HepG2 (cell line): ENCODE data around the gene ZNF394. TPM values are rescaled to one million over a fixed set of nuclear protein-coding genes. Genes with fewer than 3 reads are reported as not detected.

Source experiments
- ARID4A ChIP-seq: sonication (generic); formaldehyde crosslinking; IDR thresholded peaks from 2 replicates; pipeline ENCODE4 v1.5.0; 2020; ENCODE audit warnings: mild to moderate bottlenecking, missing genetic modification reagents, borderline replicate concordance
- CREM ChIP-seq, 2 experiments: sonication (generic) in 1 of 2; formaldehyde crosslinking in 1 of 2; IDR thresholded peaks; 2 replicates each; pipeline versions ENCODE4 v1.4.0 to v1.6.1; 2016 to 2020; ENCODE audit warnings: antibody characterized with exemption in 1 of 2, mild to moderate bottlenecking in 1 of 2, missing genetic modification reagents in 1 of 2
- DNMT3B ChIP-seq: conservative IDR thresholded peaks from 2 replicates; pipeline ENCODE4 v1.6.1; 2016; ENCODE audit warnings: missing biosample characterization, control low read depth
- GATA4 ChIP-seq: sonication (generic); IDR thresholded peaks from 2 replicates; pipeline ENCODE4 v1.6.1; 2016; ENCODE audit warnings: antibody characterized with exemption, low read depth, borderline replicate concordance
- GATAD2A ChIP-seq: IDR thresholded peaks from 2 replicates; pipeline ENCODE4 v1.6.1; 2016
- IRF9 ChIP-seq: sonication (generic); formaldehyde crosslinking; IDR thresholded peaks from 2 replicates; pipeline ENCODE4 v1.8.0; 2022; ENCODE audit warnings: missing genetic modification reagents, mild to moderate bottlenecking, borderline replicate concordance
- NAIF1 ChIP-seq: sonication (generic); formaldehyde crosslinking; IDR thresholded peaks from 2 replicates; pipeline ENCODE4 v1.5.0; 2020; ENCODE audit warnings: mild to moderate bottlenecking, missing genetic modification reagents, borderline replicate concordance
- NCOR1 ChIP-seq: fragments of 200-600 bp; sonication (generic); IDR thresholded peaks from 2 replicates; pipeline ENCODE4 v1.7.0; 2017; ENCODE audit warnings: antibody characterized with exemption, low read length, borderline replicate concordance
- SAFB2 ChIP-seq: sonication (generic); formaldehyde crosslinking; IDR thresholded peaks from 2 replicates; pipeline ENCODE4 v1.5.1; 2020; ENCODE audit warnings: missing genetic modification reagents, low read depth, mild to moderate bottlenecking, borderline replicate concordance
- TP53 ChIP-seq: sonication (generic); formaldehyde crosslinking; conservative IDR thresholded peaks from 2 replicates; pipeline ENCODE4 v1.4.0; 2020; ENCODE audit warnings: missing genetic modification reagents
- YEATS2 ChIP-seq: sonication (generic); formaldehyde crosslinking; IDR thresholded peaks from 2 replicates; pipeline ENCODE4 v1.4.0; 2020; ENCODE audit warnings: missing genetic modification reagents, borderline replicate concordance
- ZNF142 ChIP-seq: sonication (generic); formaldehyde crosslinking; IDR thresholded peaks from 2 replicates; pipeline ENCODE4 v1.4.0; 2020; ENCODE audit warnings: missing genetic modification reagents
- ZNF614 ChIP-seq: IDR thresholded peaks from 2 replicates; pipeline ENCODE4 v1.6.1; 2018; ENCODE audit warnings: missing biosample characterization, missing genetic modification reagents, inconsistent platforms, borderline replicate concordance
- ZNF670 ChIP-seq: sonication (generic); formaldehyde crosslinking; IDR thresholded peaks from 2 replicates; pipeline ENCODE4 v1.8.0; 2022; ENCODE audit warnings: mild to moderate bottlenecking, missing genetic modification reagents, borderline replicate concordance
- ZNF839 ChIP-seq: sonication (generic); formaldehyde crosslinking; IDR thresholded peaks from 2 replicates; pipeline ENCODE4 v1.4.0; 2020; ENCODE audit warnings: missing genetic modification reagents, mild to moderate bottlenecking, borderline replicate concordance
- ZNF878 ChIP-seq: sonication (generic); formaldehyde crosslinking; IDR thresholded peaks from 2 replicates; pipeline ENCODE4 v1.8.1; 2023; ENCODE audit warnings: mild to moderate bottlenecking, missing genetic modification reagents, moderate library complexity
- polyA plus RNA-seq, 8 experiments: library from polyadenylated mRNA; depleted of rRNA in 3 of 8; stranded (reverse) in 7 of 8; unstranded in 1 of 8; fragments of >200 nt; fragmentation: Illumina TruSeq in 4 of 8; extraction: Trizol in 4 of 8; gene quantifications; 2 replicates each; pipeline versions ENCODE4 v1.2.1 to v1.2.3, GENCODE V29; 2011 to 2016; ENCODE audit warnings: low read depth in 4 of 8, missing spikeins in 1 of 8, mixed read lengths in 1 of 8; ENCODE audit not compliant: insufficient read depth in 1 of 8
- total RNA-seq, 5 experiments: library from RNA; depleted of rRNA; stranded (reverse); fragments of >200 nt; fragmentation: Illumina TruSeq; extraction: Trizol; gene quantifications; 2 replicates each; pipeline ENCODE4 v1.2.3, GENCODE V29; 2016; ENCODE audit warnings: low read depth in 1 of 5

Gene ZNF394
- total and polyA plus RNA-seq, 2 of the 13 experiments (the other 11 are each of a cell fraction or from before 2014, with no cell fraction given), result 7.8 to 19.6 TPM

GRCh38 chr7:99472561-99473314 lies 27.3 kb downstream of the ZNF394 start, which contains the start of gene ZNF789 (continued):
- TF ChIP-seq ARID4A (CRISPR knock-in tag) (peak; percentile 93), ZNF614 (CRISPR knock-in tag) (no peak), GATAD2A (CRISPR knock-in tag) (no peak), YEATS2 (peak; percentile 74), SAFB2 (no peak), IRF9 (CRISPR knock-in tag) (no peak), ZNF839 (CRISPR knock-in tag) (no peak), DNMT3B (peak; percentile 72; the same call in 1 of the 2 replicates), CREM (IDR thresholded peaks at IDR 0.05) (peak; percentile 39), CREM (CRISPR knock-in tag; IDR thresholded peaks at IDR 0.05) (no peak), ZNF878 (CRISPR knock-in tag) (peak; percentile 73), ZNF142 (CRISPR knock-in tag) (peak; percentile 35; the same call in 1 of the 2 replicates), NCOR1 (0 out of 2 replicates have a peak, but pooled peaks have one; percentile 35), NAIF1 (CRISPR knock-in tag) (0 out of 2 replicates have a peak, but pooled peaks have one; percentile 15), TP53 (no peak), GATA4 (no peak), ZNF670 (CRISPR knock-in tag) (peak; percentile 70; the same call in 1 of the 2 replicates)
